NCI-H526 treated with DMSO at 0.1 percent for 48 hours (cell line): ENCODE data around the gene EPB41L5.

Experiments
- DNase-seq: peaks from one replicate; lab custom pipeline; 2025; lab: John Stamatoyannopoulos, UW

Gene EPB41L5

GRCh38 chr2:120225549-120226065, 212.7 kb downstream of the EPB41L5 start:
- DNase-seq: no peak

DNA sequence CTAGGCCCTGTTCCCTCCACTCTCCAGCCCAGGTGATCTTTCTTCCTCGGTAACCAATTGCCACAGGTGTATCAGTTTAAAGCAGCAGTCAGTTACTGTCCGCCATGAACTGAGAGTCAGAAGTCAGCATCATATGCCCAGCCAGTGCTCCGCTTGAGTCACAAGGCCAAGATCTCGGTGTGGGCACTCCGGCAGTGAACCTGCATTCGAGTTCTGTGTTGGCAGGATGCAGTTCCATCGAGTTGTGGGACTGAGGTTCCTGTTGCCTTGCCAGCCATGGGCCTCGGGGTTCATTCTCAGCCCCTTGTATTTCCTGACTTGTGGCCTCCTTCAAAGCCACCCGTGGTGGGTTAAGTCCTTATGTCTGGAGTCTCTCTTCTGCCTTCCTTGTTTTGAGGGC, 213.4 kb downstream of the EPB41L5 start:
- DNase-seq: no peak

GRCh38 chr2:120227111-120227991, 214.5 kb downstream of the EPB41L5 start:
- no peak for DNase-seq

DNA sequence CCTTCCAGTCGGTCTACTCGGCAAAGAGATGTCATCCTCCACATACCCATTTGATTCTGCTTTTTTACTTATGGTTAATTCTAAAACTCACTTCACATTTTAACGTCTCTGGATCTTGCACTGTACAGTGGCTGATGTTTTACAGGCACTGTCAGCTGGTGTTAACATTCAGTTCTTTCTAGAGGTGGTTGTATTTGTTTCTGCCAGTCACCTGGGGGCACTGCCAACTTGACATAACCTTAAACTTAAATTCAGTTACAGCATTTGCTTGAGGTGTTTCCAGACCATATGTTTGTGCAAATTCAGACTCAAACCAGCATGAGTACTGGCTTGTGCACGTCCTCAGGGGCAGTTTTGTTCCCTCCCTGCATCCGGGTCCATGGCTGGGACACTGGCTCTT, 215.6 kb downstream of the EPB41L5 start:
- DNase-seq: peak; percentile 80
